Naive B cell (primary cell): Measurements from ENCODE around the gene FN3K. TPM values are rescaled to one million over a fixed set of nuclear protein-coding genes. Genes with fewer than 3 reads are reported as not detected.
A peak's percentile ranks its signal among the peaks of the same experiment; 100 is the strongest.

Experiments
- ATAC-seq, 2 donors: fragments of 150-1000 bp; cut with Tn5 transposase; 2 replicates each; pipeline ENCODE4 v1.10.0; 2021; ENCODE audit warnings: low read depth in 2 of 2, mild to moderate bottlenecking in 2 of 2, moderate library complexity in 2 of 2
- DNase-seq: peaks from one replicate; pipeline ENCODE4 v3.0.0; 2022
- H3K27ac Mint-ChIP-seq, 6 donors: one replicate each; pipeline ENCODE4 v1.8.0; 2020 to 2022; ENCODE audit warnings: mild to moderate bottlenecking in 6 of 6, mixed read lengths in 6 of 6, moderate library complexity in 5 of 6, inconsistent platforms in 2 of 6
- H3K27me3 Mint-ChIP-seq, 3 donors: one replicate each; pipeline ENCODE4 v1.8.0; 2021 to 2022; ENCODE audit warnings: mixed read lengths in 3 of 3, mild to moderate bottlenecking in 1 of 3
- H3K36me3 Mint-ChIP-seq, 2 donors: one replicate each; pipeline ENCODE4 v1.8.0; 2020 to 2022; ENCODE audit warnings: mixed read lengths in 2 of 2, inconsistent platforms in 1 of 2, mild to moderate bottlenecking in 1 of 2
- H3K4me1 Mint-ChIP-seq, 3 donors: one replicate each; pipeline ENCODE4 v1.8.0; 2020 to 2022; ENCODE audit warnings: mixed read lengths in 3 of 3, inconsistent platforms in 1 of 3, mild to moderate bottlenecking in 1 of 3, moderate library complexity in 1 of 3
- H3K4me3 Mint-ChIP-seq, 8 donors: one replicate each; pipeline ENCODE4 v1.8.0; 2020 to 2022; ENCODE audit warnings: mild to moderate bottlenecking in 8 of 8, mixed read lengths in 8 of 8, moderate library complexity in 8 of 8, inconsistent platforms in 2 of 8
- H3K9me3 Mint-ChIP-seq, 7 donors: one replicate each; pipeline ENCODE4 v1.8.0; 2020 to 2022; ENCODE audit warnings: mixed read lengths in 7 of 7, mild to moderate bottlenecking in 5 of 7, inconsistent platforms in 2 of 7, moderate library complexity in 1 of 7
- polyA plus RNA-seq, 6 donors: library from polyadenylated mRNA; unstranded; fragments of 300-500 nt; fragmentation: Illumina TruSeq; gene quantifications; one replicate each; pipeline ENCODE4 v1.2.3, GENCODE V29; 2021; ENCODE audit warnings: low read depth in 6 of 6

FN3K gene
- polyA plus RNA-seq, 6 donors from 2014 or later: not detected

- Mint-ChIP-seq H3K36me3 (no peaks in the 10 kb centered on the region), H3K4me3 (peak overlapping the region in 2 of 8 donors; percentile 16 to 32), H3K27me3 (no peaks in the 10 kb centered on the region), H3K4me1 (peaks cover 8 to 12% (median 12%) of the 10 kb centered on the region in 3 donors), H3K27ac (no peak overlapping the region), H3K9me3 (no peaks in the 10 kb centered on the region)
- no peak for ATAC-seq
- DNase-seq: no peak
These were observed 25.5 kb upstream of the FN3K start for GRCh38 chr17:82709676-82710498.

- H3K9me3 Mint-ChIP-seq: no peaks in the 10 kb centered on the region
- H3K27ac Mint-ChIP-seq: peak overlapping the region in 1 of 6 donors; percentile 65
- no peaks in the 10 kb centered on the region for H3K36me3 Mint-ChIP-seq
- peaks cover 8 to 17% (median 12%) of the 10 kb centered on the region in 3 donors for H3K4me1 Mint-ChIP-seq
- no peak overlapping the region for H3K4me3 Mint-ChIP-seq
- ATAC-seq (no peak), DNase-seq (no peak)
- H3K27me3 Mint-ChIP-seq: no peaks in the 10 kb centered on the region
These were observed 24.7 kb upstream of the FN3K start for GRCh38 chr17:82710499-82711232.

GRCh38 chr17:82713071-82713723 lies 22.2 kb upstream of the FN3K start:
- H3K9me3 Mint-ChIP-seq: no peaks in the 10 kb centered on the region
- peaks cover 13 to 27% (median 26%) of the 10 kb centered on the region in 3 donors for H3K4me1 Mint-ChIP-seq
- peak overlapping the region in 2 of 6 donors; percentile 47 to 55 for H3K27ac Mint-ChIP-seq
- DNase-seq (no peak), ATAC-seq (no peak)
- no peaks in the 10 kb centered on the region for H3K27me3 Mint-ChIP-seq
- H3K36me3 Mint-ChIP-seq: no peaks in the 10 kb centered on the region
- H3K4me3 Mint-ChIP-seq: peak overlapping the region in 3 of 8 donors; percentile 64 to 84 (median 73)

GRCh38 chr17:82716203-82717010 lies 19.0 kb upstream of the FN3K start, which contains the start of gene FN3KRP:
Gene FN3KRP, plus strand, starts transcription at chr17:82716706. Its CDS starts 50 bp downstream, at chr17:82716756.
- peaks cover 12 to 28% (median 25%) of the 10 kb centered on the region in 3 donors for H3K4me1 Mint-ChIP-seq
- no peaks in the 10 kb centered on the region for H3K9me3 Mint-ChIP-seq
- H3K36me3 Mint-ChIP-seq: no peaks in the 10 kb centered on the region
- DNase-seq (peak; percentile 80), ATAC-seq (peak; percentile 91 to 94)
- H3K27me3 Mint-ChIP-seq: no peaks in the 10 kb centered on the region
- peak within 1 kb of the TSS; percentile 85 to 99 (median 94) for H3K4me3 Mint-ChIP-seq
- H3K27ac Mint-ChIP-seq: peak within 1 kb of the TSS; percentile 79 to 96 (median 87)

- no peak overlapping the region for H3K27ac Mint-ChIP-seq
- peak overlapping the region in 7 of 8 donors; percentile 3 to 95 (median 85) for H3K4me3 Mint-ChIP-seq
- DNase-seq (no peak), ATAC-seq (no peak)
- no peaks in the 10 kb centered on the region for H3K27me3 Mint-ChIP-seq
- H3K4me1 Mint-ChIP-seq: peaks cover 17 to 28% (median 25%) of the 10 kb centered on the region in 3 donors
- peaks cover 9 to 11% of the 10 kb centered on the region in 2 donors for H3K36me3 Mint-ChIP-seq
- H3K9me3 Mint-ChIP-seq: no peaks in the 10 kb centered on the region
These were observed 16.3 kb upstream of the FN3K start for GRCh38 chr17:82718986-82719685.

- peaks cover 17 to 26% (median 25%) of the 10 kb centered on the region in 3 donors for H3K4me1 Mint-ChIP-seq
- H3K36me3 Mint-ChIP-seq: peaks cover 9 to 11% of the 10 kb centered on the region in 2 donors
- H3K27ac Mint-ChIP-seq: no peak overlapping the region
- ATAC-seq: no peak
- H3K27me3 Mint-ChIP-seq: no peaks in the 10 kb centered on the region
- no peaks in the 10 kb centered on the region for H3K9me3 Mint-ChIP-seq
- H3K4me3 Mint-ChIP-seq: peak overlapping the region in 1 of 8 donors; percentile 47
- no peak for DNase-seq
These were observed 15.2 kb upstream of the FN3K start for GRCh38 chr17:82720204-82720603.

- Mint-ChIP-seq H3K27ac (no peak overlapping the region), H3K4me1 (peaks cover 8 to 13% (median 12%) of the 10 kb centered on the region in 3 donors), H3K9me3 (no peaks in the 10 kb centered on the region), H3K27me3 (no peaks in the 10 kb centered on the region), H3K36me3 (peaks cover 14 to 16% of the 10 kb centered on the region in 2 donors), H3K4me3 (no peak overlapping the region)
- DNase-seq (no peak), ATAC-seq (no peak)
These were observed 12.9 kb upstream of the FN3K start for GRCh38 chr17:82722341-82723013.

GRCh38 chr17:82723169-82723807 lies 12.1 kb upstream of the FN3K start:
- Mint-ChIP-seq H3K4me3 (no peak overlapping the region), H3K4me1 (peaks cover under 1 to 6% (median 4%) of the 10 kb centered on the region in 3 donors), H3K36me3 (peaks cover 19 to 20% of the 10 kb centered on the region in 2 donors), H3K27me3 (no peaks in the 10 kb centered on the region), H3K27ac (peak overlapping the region in 1 of 6 donors; percentile 39), H3K9me3 (no peaks in the 10 kb centered on the region)
- no peak for DNase-seq
- ATAC-seq: no peak

GRCh38 chr17:82726427-82726826 lies 9.0 kb upstream of the FN3K start:
- no peak for DNase-seq
- H3K27ac Mint-ChIP-seq: peak overlapping the region in 2 of 6 donors; percentile 12 to 34
- peaks cover 0 to 6% (median 0%) of the 10 kb centered on the region in 3 donors for H3K4me1 Mint-ChIP-seq
- H3K9me3 Mint-ChIP-seq: no peaks in the 10 kb centered on the region
- no peak overlapping the region for H3K4me3 Mint-ChIP-seq
- no peak for ATAC-seq
- peaks cover 19 to 22% of the 10 kb centered on the region in 2 donors for H3K36me3 Mint-ChIP-seq
- H3K27me3 Mint-ChIP-seq: no peaks in the 10 kb centered on the region

GRCh38 chr17:82729479-82730260 lies 5.7 kb upstream of the FN3K start:
- peaks cover 4 to 16% (median 9%) of the 10 kb centered on the region in 7 donors for H3K9me3 Mint-ChIP-seq
- H3K36me3 Mint-ChIP-seq: peaks cover 20 to 26% of the 10 kb centered on the region in 2 donors
- no peaks in the 10 kb centered on the region for H3K27me3 Mint-ChIP-seq
- no peak overlapping the region for H3K4me3 Mint-ChIP-seq
- no peak overlapping the region for H3K27ac Mint-ChIP-seq
- ATAC-seq (no peak), DNase-seq (no peak)
- no peaks in the 10 kb centered on the region for H3K4me1 Mint-ChIP-seq
